Activated CD4-positive, alpha-beta memory T cell treated with anti-CD3 and anti-CD28 coated beads, Interleukin-2, amount 10 ng/mL, durations not matched to agents 7 days and 5 days (primary cell): ENCODE measurements around the gene FAIM2. TPM values are rescaled to one million over a fixed set of nuclear protein-coding genes. Genes with fewer than 3 reads are reported as not detected.
"Not testable (repeated sequence)": the region's sequence is repeated elsewhere in the genome, so short reads cannot be mapped to it uniquely, and the experiment has no call there.

Experiments used
- CTCF ChIA-PET: fragments of 350-600 bp; sonication (Branson Sonifier 250); formaldehyde crosslinking; loops from one replicate; lab custom pipeline; 2021; ENCODE audit warnings: antibody characterized with exemption, inconsistent platforms; lab: Charles Lee
- POLR2A ChIA-PET: fragments of 350-600 bp; sonication (Branson Sonifier 250); formaldehyde crosslinking; loops from one replicate; lab custom pipeline; 2021; ENCODE audit warnings: antibody characterized with exemption; lab: Charles Lee
- DNase-seq: peaks from one replicate; pipeline ENCODE4 v3.0.0-alpha.2; 2020
- H3K27ac Mint-ChIP-seq: one replicate; pipeline ENCODE4 v1.8.0; 2021; ENCODE audit warnings: mild to moderate bottlenecking, mixed read lengths
- H3K27me3 Mint-ChIP-seq: one replicate; pipeline ENCODE4 v1.8.0; 2021; ENCODE audit warnings: mixed read lengths
- H3K36me3 Mint-ChIP-seq: one replicate; pipeline ENCODE4 v1.8.0; 2021; ENCODE audit warnings: low read depth, mixed read lengths
- H3K4me1 Mint-ChIP-seq: one replicate; pipeline ENCODE4 v1.8.0; 2021; ENCODE audit warnings: mixed read lengths
- H3K4me3 Mint-ChIP-seq: one replicate; pipeline ENCODE4 v1.8.0; 2021; ENCODE audit warnings: mild to moderate bottlenecking, mixed read lengths
- H3K9me3 Mint-ChIP-seq: one replicate; pipeline ENCODE4 v1.8.0; 2021; ENCODE audit warnings: mixed read lengths
- total RNA-seq, 2 experiments: library from RNA; stranded (reverse); gene quantifications; one replicate each; pipeline ENCODE4 v1.2.3, GENCODE V29; 2021

FAIM2 gene
- total RNA-seq, 2 experiments from 2014 or later = 0.78 to 0.95 TPM

GRCh38 chr12:49875115-49875720 lies 28.5 kb downstream of the FAIM2 start:
- no peaks in the 10 kb centered on the region for H3K4me1 Mint-ChIP-seq
- H3K4me3 Mint-ChIP-seq = no peak overlapping the region
- DNase-seq = no peak
- no peaks in the 10 kb centered on the region for H3K36me3 Mint-ChIP-seq
- peaks cover 27% of the 10 kb centered on the region for H3K9me3 Mint-ChIP-seq
- CTCF ChIA-PET = no interaction called here
- no peak overlapping the region for H3K27ac Mint-ChIP-seq
- POLR2A ChIA-PET = no interaction called here
- no peaks in the 10 kb centered on the region for H3K27me3 Mint-ChIP-seq

DNA sequence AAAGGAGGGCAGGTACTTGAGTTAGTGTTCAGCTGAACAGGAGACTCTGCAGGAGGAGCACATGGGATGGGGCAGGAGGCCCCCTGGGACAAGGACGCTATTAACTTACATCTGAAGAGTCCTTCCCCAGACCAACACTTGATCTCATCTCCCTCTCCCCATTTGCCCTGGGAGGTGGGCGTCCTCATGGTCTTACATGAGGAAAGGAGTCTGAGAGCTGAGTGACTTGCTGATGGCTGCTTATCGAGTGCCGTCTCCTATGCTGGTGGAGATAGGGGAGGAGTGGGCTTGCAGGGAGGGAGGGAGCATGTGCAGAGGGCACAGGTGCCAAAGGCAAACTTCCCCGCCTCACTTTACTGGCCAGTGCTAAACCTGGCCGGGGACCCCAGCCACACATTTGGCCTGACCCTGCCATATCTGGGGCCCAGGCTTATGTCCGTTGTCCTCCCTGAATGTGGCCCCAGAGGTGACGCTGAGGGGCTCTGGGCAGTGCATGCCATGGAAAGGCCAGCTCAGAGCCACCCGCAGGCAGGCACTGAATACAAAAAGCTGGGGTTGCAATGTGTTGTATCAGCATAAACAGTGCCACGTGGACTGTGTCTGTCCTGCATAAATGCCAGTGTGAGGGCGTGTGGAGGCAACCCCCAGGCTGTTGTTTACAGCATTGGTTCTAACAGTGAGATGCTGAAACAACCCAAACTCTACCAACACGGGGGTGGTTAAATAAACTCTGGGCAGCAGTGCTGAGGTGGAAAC lies 29.4 kb downstream of the FAIM2 start:
- Mint-ChIP-seq H3K27me3 (no peaks in the 10 kb centered on the region), H3K27ac (no peak overlapping the region), H3K4me1 (no peaks in the 10 kb centered on the region), H3K4me3 (no peak overlapping the region), H3K9me3 (peaks cover 18% of the 10 kb centered on the region), H3K36me3 (no peaks in the 10 kb centered on the region)
- ChIA-PET POLR2A (no interaction called here), CTCF (no interaction called here)
- DNase-seq = no peak

- Mint-ChIP-seq H3K27ac (no peak overlapping the region), H3K4me3 (no peak overlapping the region), H3K36me3 (no peaks in the 10 kb centered on the region), H3K9me3 (peaks cover 9% of the 10 kb centered on the region), H3K27me3 (no peaks in the 10 kb centered on the region), H3K4me1 (no peaks in the 10 kb centered on the region)
- ChIA-PET POLR2A (no interaction called here), CTCF (interaction anchor here (0.8 kb wide), 1 partner anchor 166 kb away, joined by 3 read pairs; no protein-coding TSS in a partner anchor)
- no peak for DNase-seq
Measured at GRCh38 chr12:49873361-49873934, 30.3 kb downstream of the FAIM2 start.

DNA sequence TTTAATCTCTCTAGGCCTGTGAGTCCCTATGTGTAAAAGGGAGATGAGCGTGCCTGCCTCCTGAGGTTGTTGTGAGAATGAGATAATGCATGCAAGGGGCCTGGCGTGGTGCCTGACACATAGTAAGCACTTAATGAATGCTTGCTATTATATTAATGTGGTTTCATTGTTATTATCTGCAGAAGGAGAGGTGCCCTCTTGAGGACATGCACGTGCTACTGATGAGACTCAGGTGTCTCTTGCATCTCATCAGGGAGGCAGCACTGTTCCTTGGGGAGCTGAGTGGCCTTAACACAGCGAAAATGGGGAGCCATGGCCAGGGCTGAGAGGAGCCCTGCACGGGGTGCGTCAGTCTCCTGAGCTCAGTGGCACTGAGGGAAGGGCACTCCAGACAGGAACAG lies 30.9 kb downstream of the FAIM2 start:
- peaks cover 2% of the 10 kb centered on the region for H3K9me3 Mint-ChIP-seq
- no peaks in the 10 kb centered on the region for H3K36me3 Mint-ChIP-seq
- DNase-seq = no peak
- H3K4me3 Mint-ChIP-seq = no peak overlapping the region
- ChIA-PET POLR2A (no interaction called here), CTCF (interaction anchor here (0.8 to 1.2 kb wide), 2 partner anchors 73 to 166 kb away, joined by 3 read pairs; no protein-coding TSS in a partner anchor)
- no peak overlapping the region for H3K27ac Mint-ChIP-seq
- H3K27me3 Mint-ChIP-seq = peaks cover 1% of the 10 kb centered on the region
- H3K4me1 Mint-ChIP-seq = no peaks in the 10 kb centered on the region

DNA sequence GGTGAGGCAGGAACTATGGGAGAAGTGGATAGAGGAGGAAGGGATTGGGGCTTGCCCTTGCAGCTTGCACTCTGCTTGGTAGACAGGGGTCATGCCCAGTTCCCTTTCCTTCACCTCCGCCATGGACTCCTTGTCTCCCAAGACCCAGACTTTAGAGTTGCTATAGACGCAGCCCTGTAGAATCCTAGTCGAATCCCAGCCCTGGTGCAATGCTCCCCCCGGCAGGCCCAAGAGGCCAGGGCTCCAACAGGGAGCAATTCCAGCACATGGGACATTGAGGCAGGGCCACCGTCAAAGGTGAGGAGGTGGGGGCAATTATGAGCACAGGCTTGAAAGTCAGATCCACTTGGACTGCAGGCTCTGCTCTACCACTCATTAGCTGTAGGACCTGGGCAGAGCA lies 31.3 kb downstream of the FAIM2 start:
- ChIA-PET CTCF (interaction anchor here (1.2 to 3.9 kb wide), 2 partner anchors 73 to 95 kb away, joined by 3 to 18 read pairs; no protein-coding TSS in a partner anchor), POLR2A (no interaction called here)
- no peak overlapping the region for H3K27ac Mint-ChIP-seq
- H3K27me3 Mint-ChIP-seq = peaks cover 3% of the 10 kb centered on the region
- no peak for DNase-seq
- H3K36me3 Mint-ChIP-seq = no peaks in the 10 kb centered on the region
- no peaks in the 10 kb centered on the region for H3K4me1 Mint-ChIP-seq
- no peak overlapping the region for H3K4me3 Mint-ChIP-seq
- no peaks in the 10 kb centered on the region for H3K9me3 Mint-ChIP-seq

DNA sequence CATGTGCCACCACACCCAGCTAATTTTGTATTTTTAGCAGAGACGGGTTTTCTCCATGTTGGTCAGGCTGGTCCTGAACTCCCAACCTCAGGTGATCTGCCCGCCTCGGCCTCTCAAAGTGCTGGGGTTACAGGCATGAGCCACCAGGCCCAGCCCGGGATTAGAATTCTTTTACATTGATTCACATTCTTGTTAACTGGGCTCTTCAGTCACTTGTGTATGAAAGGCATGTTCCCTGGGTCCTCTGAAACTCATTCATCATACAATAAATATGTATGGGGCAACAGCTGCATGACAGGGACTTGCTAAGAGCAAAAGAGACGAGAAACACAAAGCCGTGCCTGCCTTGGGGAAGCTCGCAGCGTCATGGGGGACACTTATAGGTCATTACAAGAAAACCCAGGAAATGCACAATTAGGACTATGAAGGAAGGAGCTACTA lies 31.9 kb downstream of the FAIM2 start:
- POLR2A ChIA-PET, H3K4me3 Mint-ChIP-seq, H3K4me1 Mint-ChIP-seq, H3K36me3 Mint-ChIP-seq, H3K27ac Mint-ChIP-seq, DNase-seq, H3K9me3 Mint-ChIP-seq, H3K27me3 Mint-ChIP-seq: not testable (repeated sequence)
- CTCF ChIA-PET = interaction anchor here (1.2 to 3.9 kb wide), 2 partner anchors 74 to 96 kb away, joined by 3 to 18 read pairs; no protein-coding TSS in a partner anchor

- ChIA-PET POLR2A (no interaction called here), CTCF (interaction anchor here (1.0 to 3.9 kb wide), 2 partner anchors 96 to 130 kb away, joined by 3 to 18 read pairs; partner anchors contain the start of gene TMBIM6)
- no peak for DNase-seq
- H3K9me3 Mint-ChIP-seq = no peaks in the 10 kb centered on the region
- H3K4me1 Mint-ChIP-seq = no peaks in the 10 kb centered on the region
- H3K4me3 Mint-ChIP-seq = no peak overlapping the region
- H3K36me3 Mint-ChIP-seq = no peaks in the 10 kb centered on the region
- no peak overlapping the region for H3K27ac Mint-ChIP-seq
- H3K27me3 Mint-ChIP-seq = peaks cover 3% of the 10 kb centered on the region
Measured at GRCh38 chr12:49871263-49871561, 32.5 kb downstream of the FAIM2 start.

DNA sequence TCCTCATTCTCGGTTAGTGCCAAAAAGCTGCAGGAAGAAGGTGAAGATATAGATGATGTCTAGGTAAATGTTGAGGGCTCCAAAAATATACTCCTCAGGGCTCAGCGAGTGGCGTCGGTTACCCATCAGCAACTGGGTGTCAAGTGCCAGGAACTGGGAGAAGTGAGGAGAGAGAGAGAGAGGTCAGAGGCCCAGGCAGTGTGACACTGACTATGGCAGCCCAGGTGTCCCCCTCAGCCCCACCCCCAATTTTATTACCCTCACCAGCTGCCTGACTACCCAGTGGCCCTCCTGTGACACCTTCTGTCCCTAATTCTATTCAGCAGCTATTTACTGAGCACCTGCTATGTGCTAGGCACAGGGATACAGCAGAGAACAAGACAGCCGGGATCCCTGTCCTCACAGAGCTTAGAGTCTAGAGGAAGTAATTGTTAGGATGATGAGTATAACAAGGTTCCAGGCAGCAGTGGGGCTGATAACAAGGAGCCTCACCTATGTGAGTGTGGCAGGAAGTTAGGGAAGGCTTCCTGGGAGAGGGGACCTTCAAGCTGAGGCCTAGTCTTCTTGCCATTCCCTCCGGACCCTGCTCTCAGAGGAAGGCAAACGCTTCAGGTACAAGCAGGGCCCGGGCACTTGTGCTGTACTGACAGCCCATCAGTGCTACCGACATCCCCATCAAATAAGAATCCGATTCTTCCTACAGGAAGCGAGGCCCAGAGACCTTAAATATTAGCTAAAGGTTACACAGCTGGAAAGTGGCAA lies 33.0 kb downstream of the FAIM2 start:
- no peak for DNase-seq
- no peak overlapping the region for H3K4me3 Mint-ChIP-seq
- no peaks in the 10 kb centered on the region for H3K36me3 Mint-ChIP-seq
- H3K4me1 Mint-ChIP-seq = no peaks in the 10 kb centered on the region
- CTCF ChIA-PET = interaction anchor here (1.0 to 3.9 kb wide), 2 partner anchors 97 to 129 kb away, joined by 3 to 18 read pairs; partner anchors contain the start of gene TMBIM6
- no peaks in the 10 kb centered on the region for H3K9me3 Mint-ChIP-seq
- H3K27me3 Mint-ChIP-seq = peaks cover 3% of the 10 kb centered on the region
- no peak overlapping the region for H3K27ac Mint-ChIP-seq
- POLR2A ChIA-PET = no interaction called here

DNA sequence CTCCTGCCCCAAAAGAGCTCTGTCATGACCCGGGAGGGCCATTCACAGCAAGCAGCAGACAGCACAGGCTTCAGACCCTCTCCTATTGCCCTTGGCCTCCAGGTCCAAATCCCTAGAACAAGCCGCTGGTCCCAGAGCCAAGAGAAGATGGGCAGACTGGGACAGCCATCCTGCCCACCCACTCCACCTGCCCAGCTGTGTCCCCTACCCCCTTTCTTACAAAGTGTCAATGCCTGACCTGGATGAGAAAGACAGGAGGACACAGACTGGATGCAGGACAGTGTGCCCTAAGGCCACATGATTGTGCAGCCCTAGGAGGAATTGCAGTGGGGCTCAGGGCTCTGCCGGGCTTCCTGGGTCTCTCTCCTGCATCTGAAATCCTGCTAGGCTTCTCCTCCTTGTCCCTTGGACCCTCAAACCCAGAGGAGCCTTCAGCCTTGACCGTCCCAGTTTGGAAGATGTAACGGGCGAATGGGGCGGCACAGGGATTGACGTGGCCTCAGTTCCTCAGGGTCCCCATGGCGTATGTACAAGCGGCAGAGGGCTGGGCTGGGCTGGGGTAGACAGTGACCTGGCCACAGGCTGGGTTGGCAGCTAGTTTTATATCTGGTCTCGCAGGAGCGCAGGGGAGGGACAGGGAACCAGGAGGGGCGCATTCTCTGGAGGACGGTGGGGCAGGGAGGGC lies 33.7 kb downstream of the FAIM2 start:
- CTCF ChIA-PET = interaction anchor here (1.0 to 3.9 kb wide), 2 partner anchors 98 to 129 kb away, joined by 3 to 18 read pairs; partner anchors contain the start of gene TMBIM6
- H3K4me3 Mint-ChIP-seq = no peak overlapping the region
- H3K4me1 Mint-ChIP-seq = no peaks in the 10 kb centered on the region
- H3K9me3 Mint-ChIP-seq = no peaks in the 10 kb centered on the region
- H3K36me3 Mint-ChIP-seq = no peaks in the 10 kb centered on the region
- no peak overlapping the region for H3K27ac Mint-ChIP-seq
- POLR2A ChIA-PET = no interaction called here
- peaks cover 5% of the 10 kb centered on the region for H3K27me3 Mint-ChIP-seq
- DNase-seq = no peak

DNA sequence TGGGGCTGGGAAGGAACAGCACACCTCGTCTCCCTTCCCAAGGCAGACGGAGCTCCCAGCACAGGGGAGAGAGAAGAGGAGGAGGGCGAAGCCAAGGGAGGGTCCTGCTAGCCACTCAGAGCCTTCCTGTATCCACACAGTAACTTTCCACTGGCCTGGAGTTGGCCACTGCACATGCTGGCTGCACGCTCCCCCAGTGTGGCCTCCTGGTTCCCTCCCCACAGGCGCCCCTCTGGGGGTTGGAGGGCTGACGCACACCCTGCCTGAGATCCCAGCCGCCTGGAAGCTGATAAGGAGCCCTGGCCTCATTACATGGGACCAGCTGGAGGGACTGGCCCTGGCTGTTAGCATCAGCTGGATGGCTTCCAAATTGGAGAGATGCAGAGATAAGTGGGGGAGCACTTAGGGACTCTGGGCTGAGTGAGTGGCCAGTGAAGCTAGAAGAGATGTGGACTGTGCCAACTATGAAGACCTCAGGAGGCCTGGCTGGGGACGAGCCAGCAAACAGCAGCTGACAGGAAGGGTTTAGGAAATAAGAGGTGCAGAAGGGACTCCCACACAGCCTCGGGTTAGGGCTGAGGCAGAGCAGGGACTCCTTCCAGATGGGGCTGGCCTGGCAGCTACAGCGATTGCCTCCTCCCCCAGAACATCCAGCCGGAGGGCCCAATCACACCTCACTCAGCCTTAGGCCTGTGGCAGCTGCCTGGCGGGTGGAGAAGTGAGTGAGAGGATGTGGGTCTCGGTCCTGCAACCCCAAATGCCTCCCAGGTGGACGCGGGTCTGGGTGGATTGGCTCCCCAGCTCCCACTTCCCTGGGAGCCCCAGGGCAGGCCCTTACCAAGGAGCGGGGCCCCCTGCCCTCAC lies 34.5 kb downstream of the FAIM2 start:
- POLR2A ChIA-PET = no interaction called here
- no peaks in the 10 kb centered on the region for H3K4me1 Mint-ChIP-seq
- peaks cover 7% of the 10 kb centered on the region for H3K27me3 Mint-ChIP-seq
- no peaks in the 10 kb centered on the region for H3K9me3 Mint-ChIP-seq
- H3K27ac Mint-ChIP-seq = no peak overlapping the region
- CTCF ChIA-PET = interaction anchor here (1.0 to 3.9 kb wide), 3 partner anchors 22 to 99 kb away, joined by 3 to 18 read pairs (median 4); no protein-coding TSS in a partner anchor
- no peak overlapping the region for H3K4me3 Mint-ChIP-seq
- no peak for DNase-seq
- no peaks in the 10 kb centered on the region for H3K36me3 Mint-ChIP-seq

DNA sequence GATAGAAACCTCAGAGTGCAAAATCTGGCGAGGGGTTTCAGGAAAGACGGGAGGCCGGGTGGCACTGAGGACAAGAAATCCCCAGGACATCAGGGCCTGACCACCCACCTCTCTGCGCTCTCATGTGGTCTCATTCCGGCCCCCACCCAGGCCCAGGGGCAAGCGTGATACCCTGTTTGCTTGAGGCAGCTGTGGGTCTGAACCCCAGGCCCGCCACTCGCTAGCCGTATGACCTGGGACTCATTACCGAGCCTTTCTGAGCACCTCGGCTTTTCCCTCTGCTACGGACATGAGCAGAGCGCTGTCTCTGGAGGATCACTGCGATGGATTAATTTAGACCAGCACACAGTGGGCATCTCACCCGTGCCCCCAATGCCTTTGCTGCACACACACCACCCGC lies 35.3 kb downstream of the FAIM2 start:
- Mint-ChIP-seq H3K9me3 (no peaks in the 10 kb centered on the region), H3K27ac (no peak overlapping the region), H3K4me1 (no peaks in the 10 kb centered on the region), H3K27me3 (peaks cover 9% of the 10 kb centered on the region), H3K4me3 (no peak overlapping the region), H3K36me3 (no peaks in the 10 kb centered on the region)
- ChIA-PET CTCF (interaction anchor here (1.0 to 5.2 kb wide), 6 partner anchors 18 to 202 kb away, joined by 3 to 31 read pairs (median 6); no protein-coding TSS in a partner anchor), POLR2A (no interaction called here)
- no peak for DNase-seq
